ENCODE results near the gene SCAMP1.

DNA sequence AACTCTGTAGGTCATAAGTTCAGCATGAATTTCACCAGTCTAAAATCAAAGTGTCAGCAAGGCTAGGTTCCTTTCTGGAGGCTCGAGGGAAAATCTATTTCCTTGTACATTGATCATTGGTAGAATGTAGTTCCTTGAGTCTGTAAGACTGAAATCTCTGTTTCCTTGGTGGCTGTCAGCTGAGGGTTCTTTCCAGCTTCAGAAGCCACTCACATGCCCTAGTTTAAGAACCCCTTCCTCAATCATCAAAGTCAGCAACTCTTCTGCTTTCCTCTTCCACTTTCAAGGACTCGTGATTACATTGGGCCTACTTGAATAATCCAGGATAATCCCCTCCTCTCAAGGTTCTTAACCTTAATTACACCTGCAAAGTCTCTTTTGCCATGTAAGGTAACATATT lies 4.9 kb upstream of the SCAMP1 start:
- TF ChIP-seq, protein P1, sequence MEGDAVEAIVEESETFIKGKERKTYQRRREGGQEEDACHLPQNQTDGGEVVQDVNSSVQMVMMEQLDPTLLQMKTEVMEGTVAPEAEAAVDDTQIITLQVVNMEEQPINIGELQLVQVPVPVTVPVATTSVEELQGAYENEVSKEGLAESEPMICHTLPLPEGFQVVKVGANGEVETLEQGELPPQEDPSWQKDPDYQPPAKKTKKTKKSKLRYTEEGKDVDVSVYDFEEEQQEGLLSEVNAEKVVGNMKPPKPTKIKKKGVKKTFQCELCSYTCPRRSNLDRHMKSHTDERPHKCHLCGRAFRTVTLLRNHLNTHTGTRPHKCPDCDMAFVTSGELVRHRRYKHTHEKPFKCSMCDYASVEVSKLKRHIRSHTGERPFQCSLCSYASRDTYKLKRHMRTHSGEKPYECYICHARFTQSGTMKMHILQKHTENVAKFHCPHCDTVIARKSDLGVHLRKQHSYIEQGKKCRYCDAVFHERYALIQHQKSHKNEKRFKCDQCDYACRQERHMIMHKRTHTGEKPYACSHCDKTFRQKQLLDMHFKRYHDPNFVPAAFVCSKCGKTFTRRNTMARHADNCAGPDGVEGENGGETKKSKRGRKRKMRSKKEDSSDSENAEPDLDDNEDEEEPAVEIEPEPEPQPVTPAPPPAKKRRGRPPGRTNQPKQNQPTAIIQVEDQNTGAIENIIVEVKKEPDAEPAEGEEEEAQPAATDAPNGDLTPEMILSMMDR (conservative IDR thresholded peaks at IDR 0.05; ENCODE audit: low read depth, low read length) = no peak
- no peak for TF ChIP-seq EZH2 (IDR thresholded peaks at IDR 0.05; ENCODE audit: low read length, unreplicated experiment)

All from PC-3 (cell line).